ENCODE measurements around the gene GDPGP1.

The GDPGP1 gene

DNA sequence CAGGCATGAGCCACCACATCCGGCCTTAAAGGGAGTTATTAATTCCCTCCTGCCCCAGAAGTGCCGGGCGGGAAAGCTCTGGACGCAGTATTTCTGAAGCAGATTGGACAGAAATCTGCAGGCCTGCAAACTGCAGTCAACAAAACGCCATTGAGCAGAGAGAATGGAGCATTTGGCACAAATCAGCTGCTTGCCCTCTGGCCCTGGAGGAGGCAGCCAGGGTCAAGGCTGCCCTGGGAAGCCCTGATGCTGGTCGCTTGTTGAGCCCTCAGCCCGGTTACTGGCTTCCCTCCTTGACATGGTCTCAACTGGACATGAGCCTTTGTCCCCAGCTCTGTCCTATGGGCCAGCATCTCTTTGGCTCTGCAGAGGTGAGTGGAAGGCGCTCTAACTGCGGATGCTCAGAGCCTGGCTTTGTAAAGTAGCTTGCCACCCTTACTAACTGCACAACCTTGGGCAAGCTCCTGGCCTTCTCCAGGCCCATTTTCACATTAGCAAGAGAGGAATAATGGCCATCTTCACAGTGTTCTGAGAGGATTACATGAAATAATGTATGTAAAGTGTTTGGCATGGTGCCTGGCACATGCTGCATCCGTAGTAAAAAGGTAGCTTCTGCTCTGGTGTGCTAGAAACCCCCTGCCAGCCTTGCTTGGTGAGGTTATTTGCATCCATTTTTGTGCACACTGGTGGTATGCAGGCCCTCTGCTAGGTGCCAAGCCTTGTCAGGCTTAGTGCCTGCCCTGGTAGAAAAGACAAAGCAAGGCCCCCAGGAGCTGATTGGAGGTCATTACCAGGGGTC lies 28.8 kb upstream of the GDPGP1 start:
- DNase-seq, result no peak

DNA sequence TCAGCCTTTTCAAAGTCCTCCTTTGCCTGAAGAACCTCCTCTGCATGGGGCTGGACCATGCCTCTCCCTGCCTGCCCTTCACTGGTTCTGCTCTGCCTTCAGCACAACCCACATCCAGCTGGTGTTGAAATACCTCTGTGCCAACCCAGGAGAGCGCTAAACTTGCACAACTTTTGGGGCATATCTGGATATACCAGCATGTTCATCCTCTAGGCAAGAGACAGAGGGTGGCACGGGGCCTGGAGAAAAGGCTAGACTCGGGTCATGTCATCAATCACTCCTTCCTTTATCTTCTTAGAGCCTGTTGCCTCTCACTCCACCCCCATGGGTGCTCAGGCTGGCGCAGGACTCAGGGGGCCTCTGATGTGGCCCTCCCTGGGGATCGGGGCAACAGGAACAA lies 28.1 kb upstream of the GDPGP1 start:
- DNase-seq, result no peak

DNA sequence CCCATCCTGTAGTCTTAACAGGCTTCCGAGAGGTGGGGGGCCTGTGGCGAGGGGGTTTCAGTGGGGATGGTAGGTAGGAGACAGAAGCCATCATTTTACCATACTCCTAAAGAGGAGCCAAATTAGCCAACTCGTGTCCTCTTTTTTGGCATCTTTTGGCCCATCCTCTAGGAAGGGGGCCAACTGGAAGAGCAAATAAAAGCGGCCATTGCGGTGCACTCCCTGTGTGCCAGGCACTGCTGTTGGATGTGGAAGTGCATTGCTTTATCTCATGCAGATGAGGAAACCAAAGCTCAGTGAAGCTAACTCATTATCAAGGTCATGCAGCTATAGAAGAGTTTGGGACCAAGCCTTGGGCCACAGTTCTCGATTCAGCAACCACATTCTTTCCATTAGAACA lies 26.8 kb upstream of the GDPGP1 start:
- no peak for DNase-seq

DNA sequence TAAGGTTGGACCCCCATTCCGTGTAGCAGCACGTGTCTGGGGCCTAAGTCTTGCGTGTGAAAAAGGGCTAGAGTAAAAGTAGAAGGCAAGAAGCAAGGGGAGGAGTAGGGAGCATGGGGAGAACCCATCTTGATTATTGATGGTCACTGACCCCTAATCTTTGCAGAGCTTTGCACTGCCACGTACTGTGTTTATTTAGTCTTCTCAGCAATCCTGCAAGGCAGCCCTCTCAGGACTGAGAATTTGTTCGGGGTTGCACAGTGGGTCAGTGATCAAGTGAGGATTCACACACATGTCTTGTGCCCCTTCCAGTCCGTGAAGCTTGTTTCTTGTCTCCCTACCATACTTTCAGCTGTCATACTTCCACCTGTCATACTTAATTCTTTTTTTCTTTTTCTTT lies 25.7 kb upstream of the GDPGP1 start:
- no peak for DNase-seq

DNA sequence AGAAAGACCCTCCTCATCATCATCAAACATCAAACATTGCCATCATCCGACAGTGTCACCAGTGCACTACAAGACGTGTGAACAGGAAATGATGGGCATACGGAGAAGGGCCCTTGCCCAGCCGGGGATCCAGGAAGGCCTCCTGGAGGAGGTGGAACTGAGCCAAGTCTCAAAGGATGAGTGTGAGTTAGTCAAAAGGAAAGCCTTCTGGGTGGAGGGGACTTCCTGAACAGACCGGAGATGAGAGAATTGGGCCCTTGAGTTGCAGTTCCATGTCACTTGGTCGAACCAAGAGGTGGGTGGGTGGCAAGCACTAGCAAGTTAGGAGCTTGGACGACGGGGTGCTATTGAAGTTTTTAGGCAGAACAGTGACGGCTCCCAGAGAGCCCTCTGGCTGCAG lies 24.4 kb upstream of the GDPGP1 start:
- DNase-seq, result no peak

DNA sequence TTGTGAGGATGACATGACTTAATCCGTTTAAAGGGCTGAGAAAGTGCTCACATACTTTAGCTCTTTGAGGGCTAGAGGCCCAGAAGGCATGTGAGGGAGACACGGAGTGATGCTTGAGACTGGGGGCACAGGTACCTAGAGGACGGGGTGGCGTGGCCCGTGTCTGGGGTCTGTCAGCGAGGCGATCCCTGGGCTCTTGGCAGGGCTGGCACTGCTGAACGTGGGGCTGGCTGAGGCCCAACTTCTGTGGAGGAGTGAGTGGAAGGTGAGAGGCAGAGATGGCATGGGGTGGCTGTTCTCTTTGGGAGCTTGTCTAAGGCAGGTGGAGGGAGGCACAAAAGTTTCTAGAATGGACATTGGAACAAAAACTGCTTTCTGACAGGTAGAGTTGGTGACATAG lies 23.4 kb upstream of the GDPGP1 start:
- DNase-seq, result no peak

DNA sequence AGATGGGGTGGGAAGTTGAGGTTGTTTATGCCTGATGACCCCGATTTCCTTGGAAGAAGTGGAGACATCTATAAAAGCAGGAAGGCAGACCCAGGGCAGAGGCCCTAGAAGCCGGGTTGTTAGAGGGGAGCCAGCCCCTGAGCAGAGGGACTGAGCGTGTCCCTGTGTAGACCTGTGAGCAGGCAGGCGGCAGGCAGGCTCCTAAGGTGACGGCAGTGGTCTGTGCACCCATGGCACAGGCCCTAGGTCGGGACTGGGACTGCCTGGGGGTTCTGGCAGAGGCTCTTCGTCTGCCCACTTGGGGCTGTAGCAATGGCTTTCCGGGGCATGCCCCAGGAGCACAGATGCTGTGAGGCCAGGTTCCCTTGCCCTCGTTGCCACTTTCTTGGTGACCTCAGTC lies 23.0 kb upstream of the GDPGP1 start:
- no peak for DNase-seq

DNA sequence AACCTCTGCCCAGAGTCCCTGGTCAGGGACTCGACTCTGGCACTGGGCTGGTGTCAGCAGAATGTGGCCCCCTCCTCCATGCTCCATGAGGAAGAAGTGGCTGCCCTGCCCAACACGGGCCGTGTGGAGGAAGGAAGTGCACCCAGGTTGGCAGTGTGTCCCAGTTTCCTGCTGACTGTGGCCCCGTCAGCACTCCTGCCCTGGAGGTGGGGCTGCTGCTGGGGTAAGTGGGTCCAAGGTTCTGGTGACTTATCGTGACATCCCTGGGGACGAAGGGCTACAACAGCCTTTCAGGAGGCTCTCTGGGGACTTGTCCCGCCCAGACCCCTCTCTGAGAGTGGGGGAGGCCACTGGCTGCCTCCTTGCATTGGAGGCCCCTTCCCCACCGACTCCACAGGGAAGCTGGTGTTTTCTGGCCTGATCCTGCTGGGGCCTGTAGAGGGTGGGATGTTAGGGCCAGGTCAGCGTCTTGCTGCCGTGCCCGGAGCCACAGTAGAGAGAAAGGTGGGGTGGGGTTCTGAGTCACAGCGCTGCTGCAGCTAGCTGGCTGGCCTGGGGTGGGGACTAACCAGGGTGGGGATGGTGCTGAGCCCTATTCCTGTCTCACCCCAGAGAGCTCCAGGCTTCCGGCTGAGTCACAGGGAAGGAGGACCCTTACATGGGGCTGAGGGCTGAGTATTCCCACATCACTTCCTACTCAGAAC lies 22.4 kb upstream of the GDPGP1 start:
- peak; percentile 61 for DNase-seq

DNA sequence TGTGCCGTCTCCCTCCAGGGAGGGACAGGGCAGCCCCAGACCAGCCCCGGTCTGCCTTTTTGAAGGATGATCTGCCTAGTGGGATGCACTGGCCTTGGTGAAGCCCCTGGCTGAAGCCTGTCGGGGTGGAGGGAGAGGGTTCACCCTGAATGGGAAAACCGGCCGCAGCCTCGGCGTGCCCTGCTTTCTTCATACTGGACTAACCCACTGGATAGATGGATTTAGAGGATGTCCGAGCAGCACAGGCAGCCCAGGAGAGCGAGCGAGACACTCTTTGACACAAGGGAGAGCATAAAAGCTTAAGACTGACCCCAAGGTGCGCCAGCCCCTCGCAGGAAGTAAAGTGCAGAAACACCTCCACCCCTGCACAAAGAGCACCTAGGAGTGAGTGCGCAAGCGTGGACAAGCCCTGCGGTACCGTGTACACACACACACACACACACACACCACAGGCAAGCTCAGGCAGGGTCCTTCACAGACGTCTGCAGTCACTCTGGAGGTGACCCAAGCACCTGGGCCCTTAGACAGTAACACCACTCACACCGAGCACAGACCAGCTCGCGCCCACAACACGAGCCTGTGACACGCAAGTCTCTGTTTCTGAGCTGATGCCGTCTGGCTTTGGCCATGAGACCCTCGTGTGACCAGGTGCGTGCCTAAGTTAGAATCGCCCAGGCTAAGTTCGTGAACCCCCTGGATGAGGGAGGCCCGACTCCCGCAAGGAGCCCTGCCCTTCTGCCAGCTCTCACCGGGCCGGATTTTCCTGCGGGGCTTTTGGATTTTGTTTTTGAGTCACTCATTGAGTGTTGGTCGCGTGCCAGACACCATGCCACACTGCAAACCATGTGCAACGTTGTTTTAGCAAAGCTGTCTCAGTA lies 21.5 kb upstream of the GDPGP1 start:
- no peak for DNase-seq

DNA sequence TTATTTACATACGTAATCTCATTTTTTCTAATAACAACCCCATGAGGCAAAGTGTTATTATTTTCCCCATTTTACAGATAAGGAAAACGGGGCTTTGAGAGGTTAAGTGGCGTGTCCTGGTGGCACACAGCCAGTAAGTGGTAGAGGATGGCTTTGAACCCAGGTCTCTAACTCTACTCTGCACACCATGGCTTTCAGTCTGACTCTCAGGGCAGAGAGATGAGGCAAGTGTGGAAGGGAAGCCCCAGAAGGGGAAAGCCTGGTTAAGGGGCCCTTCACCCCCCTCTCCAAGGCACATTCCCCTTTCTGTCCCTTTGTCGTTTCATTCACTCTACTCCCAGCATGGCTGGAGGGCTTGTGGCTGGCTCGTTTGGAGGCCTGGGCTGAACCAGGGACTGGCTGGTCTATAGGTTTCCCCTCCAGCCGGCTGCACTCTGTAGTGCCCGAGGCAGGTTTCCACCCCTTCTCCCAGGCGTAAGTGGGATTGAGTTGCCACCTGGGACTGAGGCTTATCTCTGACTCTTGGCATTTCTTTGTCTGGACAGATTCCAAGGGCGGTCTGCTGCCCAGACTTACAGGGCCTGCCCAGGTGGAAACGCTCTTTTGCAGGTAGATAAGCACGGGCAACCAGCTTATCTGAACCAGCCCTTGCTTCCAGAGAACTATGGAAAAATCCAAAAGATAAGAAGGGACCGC lies 20.7 kb upstream of the GDPGP1 start:
- no peak for DNase-seq

DNA sequence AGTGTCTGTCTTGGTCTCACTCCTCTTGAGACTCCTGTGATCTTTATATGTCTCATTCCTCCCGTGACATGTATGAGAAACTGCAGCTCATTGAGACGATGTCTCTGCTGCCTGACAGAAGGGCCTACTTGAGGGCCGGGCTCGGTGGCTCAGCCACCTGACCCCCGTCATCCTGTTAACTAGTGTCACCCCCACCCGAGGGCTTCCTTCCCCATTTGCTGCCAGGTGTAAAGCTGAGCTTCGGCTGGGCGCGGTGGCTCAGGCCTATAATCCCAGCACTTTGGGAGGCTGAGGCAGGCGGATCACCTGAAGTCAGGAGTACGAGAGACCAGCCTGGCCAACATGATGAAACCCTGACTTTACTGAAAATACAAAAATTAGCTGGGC lies 20.2 kb upstream of the GDPGP1 start:
- no peak for DNase-seq

DNA sequence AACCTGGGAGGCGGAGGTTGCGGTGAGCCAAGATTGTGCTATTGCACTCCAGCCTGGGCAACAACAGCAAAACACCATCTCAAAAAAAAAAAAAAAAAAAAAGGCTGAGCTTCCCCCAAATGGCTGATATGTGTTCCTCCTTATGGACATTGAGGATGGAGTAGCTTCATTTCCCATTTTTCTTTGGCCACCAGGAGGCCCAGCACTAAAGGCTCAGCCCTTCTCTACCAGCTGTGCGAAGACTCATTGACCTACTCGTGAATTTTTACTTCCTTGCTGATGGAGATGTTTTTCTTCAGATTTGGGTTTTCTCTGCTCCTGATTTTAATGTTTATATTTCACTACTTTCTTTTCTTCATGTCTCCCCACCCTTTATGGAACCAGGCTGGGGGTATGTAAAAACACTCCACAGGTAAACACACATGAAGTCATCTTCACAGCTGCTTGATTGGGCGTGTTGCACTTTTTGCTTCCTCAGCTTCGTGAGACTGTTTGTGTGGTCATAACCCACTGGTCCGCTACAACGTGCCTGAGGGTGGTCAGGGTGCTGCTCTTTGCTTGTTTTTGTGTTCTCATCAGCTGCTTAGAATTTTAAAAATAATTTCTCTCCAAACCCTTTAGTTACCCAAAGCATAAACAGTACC lies 19.3 kb upstream of the GDPGP1 start:
- DNase-seq, result no peak

DNA sequence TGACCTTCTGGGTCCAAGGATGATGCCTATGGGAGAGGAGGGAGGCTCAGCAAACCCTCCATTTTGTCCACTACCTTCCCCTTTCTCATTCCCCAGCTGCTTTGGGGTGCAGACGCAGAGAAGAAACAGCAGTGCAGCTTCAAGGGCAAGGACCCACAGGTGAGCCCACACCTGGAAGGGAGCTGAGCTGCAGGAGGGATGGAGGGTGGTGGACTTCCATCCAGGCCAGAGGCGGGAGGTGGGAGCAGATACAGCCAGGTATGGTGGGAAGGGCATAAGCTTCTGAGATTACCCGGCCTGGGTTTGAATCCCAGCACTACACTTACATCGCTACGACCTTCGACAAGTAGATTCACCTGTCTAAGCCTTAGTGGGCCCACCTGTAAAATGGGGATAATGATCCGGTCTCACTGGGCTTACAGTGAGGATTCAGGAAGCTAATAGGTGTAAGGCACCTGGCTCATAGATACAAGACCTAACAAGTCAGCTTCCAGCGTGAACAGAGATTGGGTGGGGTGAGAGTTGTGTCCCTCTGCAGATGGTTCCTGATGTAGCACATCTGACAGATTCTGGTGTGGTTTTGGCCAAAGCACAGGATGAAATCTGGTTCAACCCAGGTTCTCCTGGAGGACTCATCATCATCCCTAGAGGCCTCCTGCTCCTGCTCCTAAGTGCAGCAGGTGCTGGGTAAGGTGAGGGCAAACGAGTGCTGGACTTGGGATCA lies 16.2 kb upstream of the GDPGP1 start:
- no peak for DNase-seq

DNA sequence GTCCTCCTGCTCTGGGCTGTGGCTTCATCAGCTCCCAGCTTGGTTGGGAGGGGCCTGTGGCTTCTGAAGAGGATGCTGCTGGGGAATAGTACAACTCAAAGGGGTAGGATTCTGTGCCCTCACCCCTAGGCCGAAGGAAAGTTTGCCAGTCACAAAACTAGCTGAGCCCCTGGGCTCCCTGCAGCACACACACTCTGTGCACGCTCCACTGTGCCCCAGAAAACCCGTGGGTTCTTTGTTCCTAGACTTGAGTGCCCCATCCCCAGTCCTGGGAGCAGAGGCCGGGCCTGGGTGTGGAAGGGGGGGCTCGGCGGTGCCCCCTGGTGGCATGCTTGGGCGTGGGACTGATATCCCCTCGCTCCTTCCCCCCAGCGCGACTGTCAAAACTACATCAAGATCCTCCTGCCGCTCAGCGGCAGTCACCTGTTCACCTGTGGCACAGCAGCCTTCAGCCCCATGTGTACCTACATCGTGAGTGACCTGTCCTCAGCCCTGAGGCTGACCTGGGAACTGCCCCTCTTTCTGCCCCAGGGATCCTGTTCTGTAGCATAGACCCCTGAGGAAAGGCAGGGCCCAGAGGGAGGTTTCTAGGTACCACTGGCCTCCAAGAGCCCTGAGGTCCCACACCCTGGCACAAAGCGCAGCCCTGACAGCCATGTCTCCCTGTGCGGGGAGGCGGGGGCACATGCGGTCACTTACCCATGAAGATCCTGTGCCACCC lies 14.4 kb upstream of the GDPGP1 start:
- peak; percentile 29 for DNase-seq

DNA sequence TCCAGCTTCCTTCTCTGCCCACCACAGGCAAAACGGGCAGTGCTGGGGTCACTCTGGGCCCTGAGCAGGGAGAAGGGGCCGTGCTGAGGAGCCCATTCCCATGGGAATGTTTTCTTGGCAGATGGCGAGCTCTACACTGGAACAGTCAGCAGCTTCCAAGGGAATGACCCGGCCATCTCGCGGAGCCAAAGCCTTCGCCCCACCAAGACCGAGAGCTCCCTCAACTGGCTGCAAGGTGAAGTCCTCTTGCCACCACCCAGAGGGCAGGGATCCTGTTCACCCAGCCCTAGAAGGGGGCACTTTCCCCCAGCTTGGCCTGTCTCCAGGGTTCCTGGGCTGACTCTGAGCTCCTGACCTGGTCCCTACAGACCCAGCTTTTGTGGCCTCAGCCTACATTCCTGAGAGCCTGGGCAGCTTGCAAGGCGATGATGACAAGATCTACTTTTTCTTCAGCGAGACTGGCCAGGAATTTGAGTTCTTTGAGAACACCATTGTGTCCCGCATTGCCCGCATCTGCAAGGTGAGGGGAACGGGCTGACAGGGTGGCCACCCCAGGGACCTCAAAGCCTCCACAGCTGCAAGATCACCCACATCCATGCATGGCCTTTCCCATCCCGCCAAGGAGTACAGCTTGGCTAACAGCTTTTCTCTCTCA lies 12.6 kb upstream of the GDPGP1 start:
- DNase-seq, result peak; percentile 74

DNA sequence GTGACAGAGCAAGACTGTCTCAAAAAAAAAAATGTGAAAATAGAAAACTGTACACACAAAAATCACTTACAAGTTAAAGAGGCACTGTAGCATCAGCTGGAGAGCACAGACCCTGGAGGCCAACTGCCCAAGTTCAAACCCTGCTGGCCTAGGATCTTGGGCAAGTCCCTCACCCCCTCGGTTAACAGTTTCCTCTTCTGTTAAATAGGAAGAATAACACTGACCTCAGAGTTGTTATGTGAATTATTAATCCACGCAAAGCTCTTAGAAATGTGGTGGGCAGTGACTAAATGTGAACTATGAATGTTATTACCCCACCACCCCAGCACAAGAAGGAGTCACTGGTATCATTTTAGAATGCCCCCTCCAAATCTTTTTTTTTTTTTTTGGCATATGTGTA lies 11.5 kb upstream of the GDPGP1 start:
- DNase-seq, result no peak

DNA sequence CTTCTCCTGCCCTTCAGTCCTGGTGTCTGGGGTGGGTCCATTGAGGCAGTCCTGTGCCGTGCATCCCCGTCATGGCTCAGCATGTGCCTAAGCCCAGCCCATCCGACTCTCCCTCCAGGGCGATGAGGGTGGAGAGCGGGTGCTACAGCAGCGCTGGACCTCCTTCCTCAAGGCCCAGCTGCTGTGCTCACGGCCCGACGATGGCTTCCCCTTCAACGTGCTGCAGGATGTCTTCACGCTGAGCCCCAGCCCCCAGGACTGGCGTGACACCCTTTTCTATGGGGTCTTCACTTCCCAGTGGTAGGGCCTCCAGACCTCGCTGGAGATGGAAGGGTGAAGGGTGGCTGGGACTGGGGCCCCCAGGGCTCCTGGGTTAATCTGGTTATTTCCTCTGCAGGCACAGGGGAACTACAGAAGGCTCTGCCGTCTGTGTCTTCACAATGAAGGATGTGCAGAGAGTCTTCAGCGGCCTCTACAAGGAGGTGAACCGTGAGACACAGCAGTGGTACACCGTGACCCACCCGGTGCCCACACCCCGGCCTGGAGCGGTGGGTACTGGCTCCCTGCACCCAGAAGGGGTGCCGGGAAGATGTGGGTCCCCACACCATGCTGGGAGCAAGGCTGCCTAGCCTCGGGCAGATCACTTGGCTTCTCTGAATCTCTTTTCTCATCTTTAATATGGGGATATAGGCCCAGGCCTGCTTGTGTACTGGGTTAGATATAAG lies 10.4 kb upstream of the GDPGP1 start:
- no peak for DNase-seq

DNA sequence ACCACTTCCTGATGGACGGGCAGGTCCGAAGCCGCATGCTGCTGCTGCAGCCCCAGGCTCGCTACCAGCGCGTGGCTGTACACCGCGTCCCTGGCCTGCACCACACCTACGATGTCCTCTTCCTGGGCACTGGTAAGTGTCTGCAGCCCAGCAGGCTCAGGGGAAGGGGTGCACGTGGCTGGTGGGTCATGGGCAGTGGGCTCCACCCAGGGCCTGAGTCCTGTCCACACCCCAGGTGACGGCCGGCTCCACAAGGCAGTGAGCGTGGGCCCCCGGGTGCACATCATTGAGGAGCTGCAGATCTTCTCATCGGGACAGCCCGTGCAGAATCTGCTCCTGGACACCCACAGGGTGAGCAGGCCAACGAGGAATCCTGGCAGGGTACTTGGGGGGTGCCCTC lies 9.0 kb upstream of the GDPGP1 start:
- no peak for DNase-seq

DNA sequence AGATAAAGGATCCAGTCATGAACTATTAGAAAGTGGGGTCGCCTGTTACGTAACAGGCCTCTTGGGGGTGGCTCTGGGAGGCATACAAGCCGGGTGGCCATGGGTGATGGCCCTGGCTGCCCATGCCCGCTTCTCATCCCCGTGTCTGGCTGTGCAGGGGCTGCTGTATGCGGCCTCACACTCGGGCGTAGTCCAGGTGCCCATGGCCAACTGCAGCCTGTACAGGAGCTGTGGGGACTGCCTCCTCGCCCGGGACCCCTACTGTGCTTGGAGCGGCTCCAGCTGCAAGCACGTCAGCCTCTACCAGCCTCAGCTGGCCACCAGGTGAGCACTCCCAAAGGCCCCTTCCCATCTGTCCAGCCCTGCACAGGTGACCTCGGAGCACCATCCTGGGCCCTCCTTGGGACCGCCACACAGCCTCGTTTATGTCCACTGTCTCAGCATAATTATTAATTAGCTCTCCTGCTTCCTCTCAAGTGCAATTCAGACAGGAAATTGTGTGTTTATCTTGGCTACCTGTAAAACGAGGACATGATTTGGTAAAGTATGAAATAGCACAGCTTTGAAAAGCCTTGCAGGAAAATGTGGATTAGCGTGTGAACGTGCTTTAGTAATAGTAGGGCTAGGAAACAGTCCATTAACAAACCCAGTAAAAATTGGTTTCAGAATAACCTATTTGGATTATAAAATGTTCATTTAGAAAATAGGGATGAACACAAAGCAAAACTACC lies 8.3 kb upstream of the GDPGP1 start:
- no peak for DNase-seq
